CD14-positive monocyte (primary cell): ENCODE measurements around the gene PAPPA. TPM values are rescaled to one million over a fixed set of nuclear protein-coding genes. Genes with fewer than 3 reads are reported as not detected.

Source experiments
- DNase-seq, 3 donors: peaks; one replicate each; pipeline ENCODE4 v3.0.0-alpha.2; 2011 to 2022
- H2AFZ ChIP-seq: 2 replicates; pipeline ENCODE4 v1.6.0; 2012; ENCODE audit warnings: mild to moderate bottlenecking, low read depth, low read length, inconsistent platforms; ENCODE audit not compliant: insufficient read depth, poor library complexity, severe bottlenecking
- H3K27ac ChIP-seq, 2 donors: 1 replicate in 1 of 2; 2 replicates in 1 of 2; pipeline ENCODE4 v1.5.1; 2012 to 2013; ENCODE audit warnings: low read length in 2 of 2, control low read depth in 1 of 2, inconsistent platforms in 1 of 2, low read depth in 1 of 2, mild to moderate bottlenecking in 1 of 2
- H3K27me3 ChIP-seq, 2 donors: one replicate each; pipeline versions ENCODE4 v1.6.0 to v1.6.1; 2011 to 2013; ENCODE audit warnings: low read length in 2 of 2; ENCODE audit not compliant: control insufficient read depth in 2 of 2, insufficient read depth in 2 of 2
- H3K36me3 ChIP-seq, 2 donors: replicated peaks in 1 of 2; 1 replicate in 1 of 2; 2 replicates in 1 of 2; pipeline versions ENCODE4 v1.5.1 to v1.6.1; 2012 to 2013; ENCODE audit warnings: low read length in 2 of 2, control low read depth in 1 of 2, inconsistent platforms in 1 of 2, mild to moderate bottlenecking in 1 of 2; ENCODE audit not compliant: insufficient read depth in 2 of 2, control insufficient read depth in 1 of 2
- H3K4me1 ChIP-seq, 2 donors: 1 replicate in 1 of 2; 2 replicates in 1 of 2; pipeline versions ENCODE4 v1.5.1 to v1.6.1; 2012 to 2013; ENCODE audit warnings: low read length in 2 of 2, control low read depth in 1 of 2, inconsistent platforms in 1 of 2, mild to moderate bottlenecking in 1 of 2, moderate library complexity in 1 of 2; ENCODE audit not compliant: insufficient read depth in 2 of 2, control insufficient read depth in 1 of 2
- H3K4me2 ChIP-seq: replicated peaks from 2 replicates; pipeline ENCODE3; 2012; ENCODE audit warnings: low read length, moderate library complexity, mild to moderate bottlenecking; ENCODE audit not compliant: poor library complexity, severe bottlenecking; ENCODE audit errors: extremely low read depth
- H3K4me3 ChIP-seq, 3 experiments: fragments of 200-600 bp in 1 of 3; sonication (generic) in 1 of 3; replicated peaks in 1 of 3; 1 replicate in 2 of 3; 2 replicates in 1 of 3; pipeline ENCODE4 v1.5.1; 2011 to 2013; ENCODE audit warnings: low read length in 3 of 3, mild to moderate bottlenecking in 3 of 3, control low read depth in 2 of 3, low read depth in 2 of 3, inconsistent platforms in 1 of 3, moderate library complexity in 1 of 3
- H3K79me2 ChIP-seq: 2 replicates; pipeline ENCODE4 v1.6.0; 2012; ENCODE audit warnings: mild to moderate bottlenecking, control low read depth, inconsistent platforms, low read length, moderate library complexity; ENCODE audit not compliant: insufficient read depth
- H3K9ac ChIP-seq: 2 replicates; pipeline ENCODE4 v1.6.0; 2017; ENCODE audit warnings: low read length, mild to moderate bottlenecking; ENCODE audit not compliant: insufficient read depth, poor library complexity, severe bottlenecking
- H3K9me3 ChIP-seq, 2 donors: replicated peaks in 1 of 2; 1 replicate in 1 of 2; 2 replicates in 1 of 2; pipeline versions ENCODE4 v1.5.1 to v1.6.1; 2012 to 2013; ENCODE audit warnings: low read length in 2 of 2, control low read depth in 1 of 2; ENCODE audit not compliant: control insufficient read depth in 1 of 2, insufficient read depth in 1 of 2
- H4K20me1 ChIP-seq: 2 replicates; pipeline ENCODE4 v1.6.0; 2012; ENCODE audit warnings: mild to moderate bottlenecking, low read length, control low read depth, moderate library complexity; ENCODE audit not compliant: insufficient read depth
- H3K27ac Mint-ChIP-seq, 7 donors: one replicate each; pipeline ENCODE4 v1.8.0; 2020; ENCODE audit warnings: mild to moderate bottlenecking in 7 of 7, mixed read lengths in 7 of 7, moderate library complexity in 6 of 7, inconsistent platforms in 2 of 7
- H3K27me3 Mint-ChIP-seq, 3 donors: one replicate each; pipeline ENCODE4 v1.8.0; 2021 to 2022; ENCODE audit warnings: low read depth in 3 of 3, mild to moderate bottlenecking in 3 of 3, mixed read lengths in 3 of 3, moderate library complexity in 3 of 3, inconsistent platforms in 1 of 3
- H3K36me3 Mint-ChIP-seq, 2 donors: one replicate each; pipeline ENCODE4 v1.8.0; 2020; ENCODE audit warnings: mixed read lengths in 2 of 2, inconsistent platforms in 1 of 2, mild to moderate bottlenecking in 1 of 2
- H3K4me1 Mint-ChIP-seq: one replicate; pipeline ENCODE4 v1.8.0; 2020; ENCODE audit warnings: mild to moderate bottlenecking, mixed read lengths
- H3K4me3 Mint-ChIP-seq, 2 donors: one replicate each; pipeline ENCODE4 v1.8.0; 2020; ENCODE audit warnings: mild to moderate bottlenecking in 2 of 2, mixed read lengths in 2 of 2, moderate library complexity in 1 of 2
- H3K9me3 Mint-ChIP-seq, 7 donors: one replicate each; pipeline ENCODE4 v1.8.0; 2020 to 2022; ENCODE audit warnings: mixed read lengths in 7 of 7, mild to moderate bottlenecking in 6 of 7, moderate library complexity in 6 of 7, inconsistent platforms in 2 of 7
- CTCF ChIP-seq: fragments of 200-600 bp; IDR thresholded peaks from one replicate; pipeline ENCODE4 v1.8.0; 2022; ENCODE audit warnings: antibody characterized with exemption, mild to moderate bottlenecking
- WGBS: methylation state at CpG from one replicate; pipeline ENCODE4 v1.1.5; 2013; ENCODE audit warnings: missing lambda C conversion rate; ENCODE audit not compliant: insufficient coverage; 5-methylcytosine and 5-hydroxymethylcytosine counted together
- intact Hi-C, 2 donors: fragments of 100-400 bp; cut with micrococcal nuclease; formaldehyde crosslinking; loops; one replicate each; pipeline versions ENCODE4 v1.15.0 to v1.15.1; 2023
- polyA plus RNA-seq, 3 donors: library from polyadenylated mRNA; depleted of rRNA in 1 of 3; unstranded in 2 of 3; stranded (reverse) in 1 of 3; fragments of 300-500 nt in 2 of 3; fragments of >200 nt in 1 of 3; fragmentation: Illumina TruSeq in 2 of 3; gene quantifications; 1 replicate in 2 of 3; 2 replicates in 1 of 3; pipeline ENCODE4 v1.2.3, GENCODE V29; 2012 to 2021

Gene PAPPA
- polyA plus RNA-seq, 3 donors: not detected

GRCh38 chr9:116151966-116152381, 1.6 kb upstream of the PAPPA start:
- H3K9me3 ChIP-seq: peaks cover 0 to 14% of the 10 kb centered on the region in 2 donors
- Mint-ChIP-seq H3K4me3 (no peak overlapping the region), H3K27ac (no peak overlapping the region), H3K4me1 (no peaks in the 10 kb centered on the region), H3K9me3 (peaks cover 0 to 11% (median 5%) of the 10 kb centered on the region in 7 donors), H3K36me3 (peaks cover 0 to 3% of the 10 kb centered on the region in 2 donors), H3K27me3 (peaks cover 61 to 67% (median 62%) of the 10 kb centered on the region in 3 donors)
- intact Hi-C loops: no loop called here
- H2AFZ ChIP-seq: no peak overlapping the region
- DNase-seq: no peak
- no peak overlapping the region for H3K9ac ChIP-seq
- no peak for TF ChIP-seq CTCF
- WGBS: 100% methylated on average over 1 of the region's 6 CpGs
- H3K79me2 ChIP-seq: no peaks in the 10 kb centered on the region
- H3K4me2 ChIP-seq: no peak overlapping the region
- no peaks in the 10 kb centered on the region for H3K4me1 ChIP-seq
- H3K36me3 ChIP-seq: no peaks in the 10 kb centered on the region
- H3K27ac ChIP-seq: no peak overlapping the region
- no peak overlapping the region for H3K4me3 ChIP-seq
- peaks cover 61 to 66% of the 10 kb centered on the region in 2 donors for H3K27me3 ChIP-seq
- H4K20me1 ChIP-seq: no peaks in the 10 kb centered on the region

GRCh38 chr9:116152390-116152789, 1.2 kb upstream of the PAPPA start:
- H3K27me3 Mint-ChIP-seq: peaks cover 61 to 71% (median 66%) of the 10 kb centered on the region in 3 donors
- Histone ChIP-seq H3K27ac (no peak overlapping the region), H3K27me3 (peaks cover 65 to 70% of the 10 kb centered on the region in 2 donors), H3K4me1 (no peaks in the 10 kb centered on the region), H3K9me3 (peaks cover 0 to 14% of the 10 kb centered on the region in 2 donors), H2AFZ (no peak overlapping the region), H3K79me2 (no peaks in the 10 kb centered on the region), H3K9ac (no peak overlapping the region), H3K36me3 (no peaks in the 10 kb centered on the region), H3K4me2 (no peak overlapping the region), H4K20me1 (no peaks in the 10 kb centered on the region), H3K4me3 (no peak overlapping the region)
- H3K4me3 Mint-ChIP-seq: no peak overlapping the region
- H3K36me3 Mint-ChIP-seq: peaks cover 0 to 3% of the 10 kb centered on the region in 2 donors
- WGBS: no CpG with 5 or more reads among the region's 2 CpGs
- DNase-seq: no peak
- intact Hi-C loops: no loop called here
- H3K9me3 Mint-ChIP-seq: peaks cover 0 to 11% (median 5%) of the 10 kb centered on the region in 7 donors
- no peak overlapping the region for H3K27ac Mint-ChIP-seq
- no peaks in the 10 kb centered on the region for H3K4me1 Mint-ChIP-seq
- TF ChIP-seq CTCF: no peak
